HepG2 (cell line): Measurements from ENCODE around the gene COL9A2. TPM values are rescaled to one million over a fixed set of nuclear protein-coding genes. Genes with fewer than 3 reads are reported as not detected.
A peak's percentile ranks its signal among the peaks of the same experiment; 100 is the strongest.

Experiments used
- ATAC-seq: fragments of 200-7000 bp; cut with Tn5 transposase; 3 replicates; pipeline ENCODE4 v1.9.1; 2020; ENCODE audit warnings: mild to moderate bottlenecking, moderate library complexity
- BruUV-seq: library from RNA; stranded (reverse); fragments of 400-500 nt; replicated peaks from 2 replicates; lab custom pipeline; 2021; lab: Mats Ljungman, UMichigan
- CTCF ChIA-PET: fragments of 300-600 bp; formaldehyde crosslinking; extraction: SDS; loops from one replicate; lab custom pipeline; 2021; ENCODE audit warnings: low total read pairs, inconsistent platforms, low intra/inter-chr PET ratio; lab: Yijun Ruan, JAX
- POLR2A ChIA-PET: fragments of 350-600 bp; sonication (Branson Sonifier 250); formaldehyde crosslinking; loops from one replicate; lab custom pipeline; 2020; ENCODE audit warnings: antibody characterized with exemption, inconsistent platforms; lab: Yijun Ruan, JAX
- DNase-seq: peaks from one replicate; pipeline ENCODE4 v3.0.0-alpha.2; 2015; ENCODE audit warnings: low spot score
- FAIRE-seq: peaks from 3 replicates; lab custom pipeline; 2011; peaks lifted over from hg19 to GRCh38; lab: Jason Lieb, UNC
- H2AFZ ChIP-seq: one replicate; pipeline ENCODE4 v1.6.1; 2011; ENCODE audit warnings: low read length, inconsistent platforms
- H3K27ac ChIP-seq: fragments of 300-600 bp; 3 replicates; pipeline ENCODE4 v1.8.0; 2011; ENCODE audit warnings: mixed run types, mild to moderate bottlenecking, mixed read lengths, low read length, inconsistent platforms; ENCODE audit not compliant: insufficient read depth; ENCODE audit errors: extremely low read length
- H3K27me3 ChIP-seq, 2 experiments: fragments of 200-600 bp in 1 of 2; 2 replicates in 1 of 2; 3 replicates in 1 of 2; pipeline versions ENCODE4 v1.6.0 to v1.8.0; 2011; ENCODE audit warnings: low read length in 2 of 2, mild to moderate bottlenecking in 2 of 2, moderate library complexity in 2 of 2, inconsistent platforms in 1 of 2; ENCODE audit not compliant: insufficient read depth in 2 of 2, control insufficient read depth in 1 of 2
- H3K36me3 ChIP-seq, 2 experiments: fragments of 200-600 bp in 1 of 2; replicated peaks in 1 of 2; 2 replicates in 1 of 2; 3 replicates in 1 of 2; pipeline versions ENCODE4 v1.5.1 to v1.8.0; 2011; ENCODE audit warnings: low read length in 2 of 2, inconsistent platforms in 1 of 2; ENCODE audit not compliant: insufficient read depth in 2 of 2, control insufficient read depth in 1 of 2
- H3K4me1 ChIP-seq: 2 replicates; pipeline ENCODE4 v1.5.1; 2012; ENCODE audit warnings: low read length, inconsistent platforms; ENCODE audit not compliant: insufficient read depth
- H3K4me2 ChIP-seq: 2 replicates; pipeline ENCODE4 v1.6.0; 2011; ENCODE audit warnings: low read depth, low read length, inconsistent platforms
- H3K4me3 ChIP-seq, 3 experiments: fragments of 200-600 bp in 1 of 3; sonication (generic), shearing (Covaris generic) in 1 of 3; replicated peaks in 1 of 3; 2 replicates each; pipeline ENCODE4 v1.5.1; 2011 to 2016; ENCODE audit warnings: low read length in 3 of 3, inconsistent platforms in 2 of 3, low read depth in 2 of 3, mild to moderate bottlenecking in 2 of 3, control low read depth in 1 of 3, mixed read lengths in 1 of 3; ENCODE audit not compliant: insufficient read depth in 1 of 3
- H3K79me2 ChIP-seq: one replicate; pipeline ENCODE4 v1.6.1; 2011; ENCODE audit warnings: low read length, inconsistent platforms; ENCODE audit not compliant: insufficient read depth
- H3K9ac ChIP-seq: 2 replicates; pipeline ENCODE4 v1.6.0; 2011; ENCODE audit warnings: mild to moderate bottlenecking, low read depth, low read length, inconsistent platforms; ENCODE audit not compliant: insufficient read depth
- H3K9me3 ChIP-seq: 2 replicates; pipeline ENCODE4 v1.5.1; 2012; ENCODE audit warnings: mild to moderate bottlenecking, low read length
- H4K20me1 ChIP-seq: 2 replicates; pipeline ENCODE4 v1.6.0; 2011; ENCODE audit warnings: inconsistent platforms, mild to moderate bottlenecking, low read length, moderate library complexity; ENCODE audit not compliant: insufficient read depth
- HNF1A ChIP-seq, 2 experiments: sonication (generic) in 1 of 2; formaldehyde crosslinking in 1 of 2; IDR thresholded peaks; 2 replicates each; pipeline versions ENCODE4 v1.4.0 to v1.6.1; 2016 to 2020; ENCODE audit warnings: borderline replicate concordance in 1 of 2, low read depth in 1 of 2, mild to moderate bottlenecking in 1 of 2, missing genetic modification reagents in 1 of 2
- MIER2 ChIP-seq: IDR thresholded peaks from 2 replicates; pipeline ENCODE4 v1.6.1; 2016; ENCODE audit warnings: missing biosample characterization, missing genetic modification reagents
- ZKSCAN5 ChIP-seq: sonication (generic); formaldehyde crosslinking; IDR thresholded peaks from 2 replicates; pipeline ENCODE4 v1.5.1; 2020; ENCODE audit warnings: mild to moderate bottlenecking, missing genetic modification reagents
- ZNF281 ChIP-seq: sonication (generic); formaldehyde crosslinking; IDR thresholded peaks from 2 replicates; pipeline ENCODE4 v1.4.0; 2020; ENCODE audit warnings: missing genetic modification reagents, borderline replicate concordance
- ZNF543 ChIP-seq: sonication (generic); formaldehyde crosslinking; IDR thresholded peaks from 2 replicates; pipeline ENCODE4 v1.4.0; 2020; ENCODE audit warnings: mild to moderate bottlenecking, missing genetic modification reagents
- ZNF800 ChIP-seq: sonication (generic); formaldehyde crosslinking; IDR thresholded peaks from 2 replicates; pipeline ENCODE4 v1.4.0; 2020; ENCODE audit warnings: missing genetic modification reagents
- WGBS: methylation state at CpG from one replicate; pipeline ENCODE4 v1.1.6; 2017; ENCODE audit warnings: low lambda C conversion rate; 5-methylcytosine and 5-hydroxymethylcytosine counted together
- in situ Hi-C: cut with HindIII; loops from 2 replicates; pipeline ENCODE4 v1.10.0; 2017; ENCODE audit warnings: low pct_unique_long_range_greater_than_20kb; ENCODE audit not compliant: extremely low pct_ligation_motif_present
- intact Hi-C: fragments of 100-400 bp; cut with micrococcal nuclease; formaldehyde crosslinking; loops from one replicate; pipeline ENCODE4 v1.10.0; 2022; ENCODE audit not compliant: unreplicated experiment
- polyA plus RNA-seq, 8 experiments: library from polyadenylated mRNA; depleted of rRNA in 3 of 8; stranded (reverse) in 7 of 8; unstranded in 1 of 8; fragments of >200 nt; fragmentation: Illumina TruSeq in 4 of 8; extraction: Trizol in 4 of 8; gene quantifications; 2 replicates each; pipeline versions ENCODE4 v1.2.1 to v1.2.3, GENCODE V29; 2011 to 2016; ENCODE audit warnings: low read depth in 4 of 8, missing spikeins in 1 of 8, mixed read lengths in 1 of 8; ENCODE audit not compliant: insufficient read depth in 1 of 8
- total RNA-seq, 5 experiments: library from RNA; depleted of rRNA; stranded (reverse); fragments of >200 nt; fragmentation: Illumina TruSeq; extraction: Trizol; gene quantifications; 2 replicates each; pipeline ENCODE4 v1.2.3, GENCODE V29; 2016; ENCODE audit warnings: low read depth in 1 of 5

The COL9A2 gene
- total and polyA plus RNA-seq, 2 of the 13 experiments (the other 11 are each of a cell fraction or from before 2014, with no cell fraction given), result 20.2 to 26.9 TPM

- in situ Hi-C loops, result no loop called here
- CTCF ChIA-PET, result no interaction called here
- Histone ChIP-seq H3K9ac (peak overlapping the region; percentile 25; the same call in 1 of the 2 replicates), H2AFZ (no peak overlapping the region), H3K4me3 (peak overlapping the region; percentile 81 to 93 (median 89); a peak in 5 of 6 replicates), H4K20me1 (no peaks in the 10 kb centered on the region)
- no peak for DNase-seq
- TF ChIP-seq ZNF281 (CRISPR knock-in tag) (0 out of 2 replicates have a peak, but pooled peaks have one; percentile 6), MIER2 (CRISPR knock-in tag) (no peak), ZNF800 (CRISPR knock-in tag) (0 out of 2 replicates have a peak, but pooled peaks have one; percentile 2), ZKSCAN5 (CRISPR knock-in tag) (0 out of 2 replicates have a peak, but pooled peaks have one; percentile 40), HNF1A (IDR thresholded peaks at IDR 0.05; ENCODE audit: low read depth) (no peak), HNF1A (CRISPR knock-in tag; IDR thresholded peaks at IDR 0.05; ENCODE audit: borderline replicate concordance) (no peak), ZNF543 (CRISPR knock-in tag) (0 out of 2 replicates have a peak, but pooled peaks have one; percentile 43)
- TF ChIP-seq, all 625 proteins: peak for 4
- peaks cover 0 to 11% of the 10 kb centered on the region in 2 experiments; a peak in 1 of 5 replicates for H3K27me3 ChIP-seq
- H3K4me2 ChIP-seq, result peak overlapping the region; percentile 96
- H3K9me3 ChIP-seq, result no peaks in the 10 kb centered on the region
- POLR2A ChIA-PET, result interaction anchor here (1.2 to 4.6 kb wide), 8 partner anchors 21 to 104 kb away, joined by 3 to 23 read pairs (median 4); partner anchors contain the start of genes SMAP2, TMCO2 and ZMPSTE24
- peaks cover 42% of the 10 kb centered on the region for H3K4me1 ChIP-seq
- ATAC-seq, result peak; percentile 1; the same call in 1 of the 3 replicates
- intact Hi-C loops, result loop anchor here (10.0 kb wide), 1 partner anchor 63 kb away; the partner anchor contains the start of gene ZMPSTE24
- BruUV-seq, result TSS peak; percentile 62
- no peaks in the 10 kb centered on the region for H3K36me3 ChIP-seq
- no peak overlapping the region for H3K27ac ChIP-seq
- FAIRE-seq, result no peak
- H3K79me2 ChIP-seq, result no peaks in the 10 kb centered on the region
- 13% methylated on average over 12 of the region's 21 CpGs for WGBS
Measured at GRCh38 chr1:40317394-40318074, 448 bp upstream of the COL9A2 start.
